HEK293 (cell line): ENCODE results near the gene HOXB4.

Source experiments
- EGR2 ChIP-seq: fragments of 450-650 bp; formaldehyde crosslinking; IDR thresholded peaks from 2 replicates; pipeline ENCODE4 v1.5.1; 2016; ENCODE audit warnings: low read depth, missing biosample characterization, missing genetic modification characterization
- FEZF1 ChIP-seq: fragments of 450-650 bp; formaldehyde crosslinking; IDR thresholded peaks from 2 replicates; pipeline ENCODE4 v1.5.1; 2016; ENCODE audit warnings: missing biosample characterization, missing genetic modification characterization
- KLF1 ChIP-seq: fragments of 450-650 bp; formaldehyde crosslinking; IDR thresholded peaks from 2 replicates; pipeline ENCODE4 v1.5.1; 2016; ENCODE audit warnings: missing biosample characterization, missing genetic modification characterization
- KLF9 ChIP-seq: fragments of 450-650 bp; formaldehyde crosslinking; IDR thresholded peaks from 2 replicates; pipeline ENCODE4 v1.5.1; 2016; ENCODE audit warnings: missing biosample characterization, missing genetic modification characterization, low read depth
- MYNN ChIP-seq: fragments of 450-650 bp; formaldehyde crosslinking; IDR thresholded peaks from 2 replicates; pipeline ENCODE4 v1.5.1; 2016; ENCODE audit warnings: missing biosample characterization, missing genetic modification characterization, borderline replicate concordance
- SP3 ChIP-seq: fragments of 450-650 bp; formaldehyde crosslinking; IDR thresholded peaks from 2 replicates; pipeline ENCODE4 v1.5.1; 2016; ENCODE audit warnings: missing biosample characterization, missing genetic modification characterization
- ZBTB20 ChIP-seq: fragments of 450-650 bp; formaldehyde crosslinking; IDR thresholded peaks from 2 replicates; pipeline ENCODE4 v1.5.1; 2016; ENCODE audit warnings: missing biosample characterization, missing genetic modification characterization
- ZBTB8A ChIP-seq: fragments of 450-650 bp; formaldehyde crosslinking; IDR thresholded peaks from 2 replicates; pipeline ENCODE4 v1.5.1; 2016; ENCODE audit warnings: missing biosample characterization, missing genetic modification characterization
- ZFP41 ChIP-seq: fragments of 450-650 bp; formaldehyde crosslinking; IDR thresholded peaks from 2 replicates; pipeline ENCODE4 v1.5.1; 2016; ENCODE audit warnings: missing biosample characterization, missing genetic modification characterization, borderline replicate concordance
- ZNF112 ChIP-seq: fragments of 450-650 bp; formaldehyde crosslinking; IDR thresholded peaks from 2 replicates; pipeline ENCODE4 v1.5.0; 2017; ENCODE audit warnings: missing biosample characterization, missing genetic modification characterization
- ZNF114 ChIP-seq: fragments of 450-650 bp; formaldehyde crosslinking; IDR thresholded peaks from 2 replicates; pipeline ENCODE4 v1.5.0; 2017; ENCODE audit warnings: missing biosample characterization, missing genetic modification characterization
- ZNF132 ChIP-seq: fragments of 450-650 bp; formaldehyde crosslinking; IDR thresholded peaks from 2 replicates; pipeline ENCODE4 v1.5.1; 2017; ENCODE audit warnings: missing biosample characterization, missing genetic modification characterization, borderline replicate concordance
- ZNF18 ChIP-seq: fragments of 450-650 bp; formaldehyde crosslinking; IDR thresholded peaks from 2 replicates; pipeline ENCODE4 v1.5.1; 2016; ENCODE audit warnings: missing biosample characterization, missing genetic modification characterization
- ZNF19 ChIP-seq: fragments of 450-650 bp; formaldehyde crosslinking; IDR thresholded peaks from 2 replicates; pipeline ENCODE4; 2016; ENCODE audit warnings: missing biosample characterization, missing genetic modification characterization, low read depth
- ZNF266 ChIP-seq: fragments of 450-650 bp; formaldehyde crosslinking; IDR thresholded peaks from 2 replicates; pipeline ENCODE4 v1.5.1; 2016; ENCODE audit warnings: missing biosample characterization, missing genetic modification characterization, low read depth
- ZNF362 ChIP-seq: fragments of 450-650 bp; formaldehyde crosslinking; IDR thresholded peaks from 2 replicates; pipeline ENCODE4 v1.5.1; 2016; ENCODE audit warnings: missing biosample characterization, missing genetic modification characterization
- ZNF398 ChIP-seq: fragments of 450-650 bp; formaldehyde crosslinking; IDR thresholded peaks from 2 replicates; pipeline ENCODE4 v1.5.1; 2017; ENCODE audit warnings: missing biosample characterization, missing genetic modification characterization
- ZNF426 ChIP-seq: fragments of 450-650 bp; formaldehyde crosslinking; IDR thresholded peaks from 2 replicates; pipeline ENCODE4 v1.5.1; 2017; ENCODE audit warnings: missing biosample characterization, missing genetic modification characterization, mild to moderate bottlenecking, inconsistent platforms, moderate library complexity
- ZNF530 ChIP-seq: fragments of 450-650 bp; formaldehyde crosslinking; IDR thresholded peaks from 2 replicates; pipeline ENCODE4 v1.5.1; 2016; ENCODE audit warnings: low read depth, missing biosample characterization, missing genetic modification characterization
- ZNF561 ChIP-seq: fragments of 450-650 bp; IDR thresholded peaks from 2 replicates; pipeline ENCODE4 v1.5.1; 2018; ENCODE audit warnings: missing biosample characterization, missing genetic modification characterization, borderline replicate concordance
- ZNF610 ChIP-seq: fragments of 450-650 bp; formaldehyde crosslinking; IDR thresholded peaks from 2 replicates; pipeline ENCODE4 v1.5.1; 2016; ENCODE audit warnings: missing biosample characterization, missing genetic modification characterization, borderline replicate concordance
- ZNF626 ChIP-seq: fragments of 450-650 bp; sonication (Bioruptor Pico); formaldehyde crosslinking; IDR thresholded peaks from 2 replicates; pipeline ENCODE4 v1.5.1; 2018; ENCODE audit warnings: missing biosample characterization, missing genetic modification characterization, inconsistent platforms
- ZNF654 ChIP-seq: fragments of 450-650 bp; formaldehyde crosslinking; IDR thresholded peaks from 2 replicates; pipeline ENCODE4 v1.5.1; 2016; ENCODE audit warnings: low read depth, missing biosample characterization, missing genetic modification characterization
- ZNF701 ChIP-seq: fragments of 450-650 bp; formaldehyde crosslinking; IDR thresholded peaks from 2 replicates; pipeline ENCODE4 v1.5.1; 2016; ENCODE audit warnings: missing biosample characterization, missing genetic modification characterization
- ZNF777 ChIP-seq: fragments of 450-650 bp; formaldehyde crosslinking; IDR thresholded peaks from 2 replicates; pipeline ENCODE4 v1.5.1; 2017; ENCODE audit warnings: missing biosample characterization, missing genetic modification characterization, borderline replicate concordance
- ZNF791 ChIP-seq: fragments of 450-650 bp; formaldehyde crosslinking; IDR thresholded peaks from 2 replicates; pipeline ENCODE4 v1.5.1; 2016; ENCODE audit warnings: missing biosample characterization, missing genetic modification characterization
- ZNF792 ChIP-seq: fragments of 450-650 bp; formaldehyde crosslinking; IDR thresholded peaks from 2 replicates; pipeline ENCODE4 v1.5.1; 2016; ENCODE audit warnings: missing biosample characterization, missing genetic modification characterization
- ZNF830 ChIP-seq: fragments of 450-650 bp; IDR thresholded peaks from 2 replicates; pipeline ENCODE4 v1.5.0; 2018; ENCODE audit warnings: missing biosample characterization, missing genetic modification characterization, low read depth, mild to moderate bottlenecking, moderate library complexity
- TF ChIP-seq, protein P1 (sequence below): fragments of 450-650 bp; formaldehyde crosslinking; IDR thresholded peaks from 2 replicates; pipeline ENCODE4 v1.5.1; 2017; ENCODE audit warnings: missing biosample characterization, mild to moderate bottlenecking, missing genetic modification characterization, moderate library complexity
- TF ChIP-seq, protein P2 (sequence below): fragments of 450-650 bp; IDR thresholded peaks from 2 replicates; pipeline ENCODE4 v1.5.1; 2018; ENCODE audit warnings: missing biosample characterization, mild to moderate bottlenecking, missing genetic modification characterization
- TF ChIP-seq, protein P3 (sequence below): fragments of 450-650 bp; formaldehyde crosslinking; IDR thresholded peaks from 2 replicates; pipeline ENCODE4 v1.5.1; 2016; ENCODE audit warnings: missing biosample characterization, missing genetic modification characterization

HOXB4 gene

GRCh38 chr17:48561884-48562810 is 16.0 kb downstream of the HOXB4 start (continued):
- TF ChIP-seq ZNF18 (tag by site-specific recombination) (peak; percentile 73), ZNF266 (no peak), KLF9 (tag by site-specific recombination) (no peak), MYNN (tag by site-specific recombination) (no peak), FEZF1 (tag by site-specific recombination) (peak; percentile 97), ZNF426 (tag by site-specific recombination) (no peak), ZNF19 (tag by site-specific recombination) (no peak), ZNF830 (no peak), ZBTB20 (no peak), ZNF398 (tag by site-specific recombination) (peak; percentile 58), KLF1 (no peak), ZNF626 (tag by site-specific recombination) (no peak), ZNF777 (no peak), ZNF112 (tag by site-specific recombination) (no peak), ZFP41 (tag by site-specific recombination) (no peak), ZNF610 (tag by site-specific recombination) (no peak), ZNF132 (tag by site-specific recombination) (no peak), ZNF561 (tag by site-specific recombination) (peak; percentile 75; the same call in 1 of the 2 replicates), ZNF530 (tag by site-specific recombination) (no peak), ZNF792 (no peak), ZNF114 (tag by site-specific recombination) (no peak), ZBTB8A (tag by site-specific recombination) (peak; percentile 74), SP3 (no peak), ZNF701 (tag by site-specific recombination) (no peak), ZNF362 (tag by site-specific recombination) (no peak), ZNF791 (tag by site-specific recombination) (no peak), EGR2 (tag by site-specific recombination) (peak; percentile 23; the same call in 1 of the 2 replicates), ZNF654 (tag by site-specific recombination) (no peak)
- TF ChIP-seq, protein P1, sequence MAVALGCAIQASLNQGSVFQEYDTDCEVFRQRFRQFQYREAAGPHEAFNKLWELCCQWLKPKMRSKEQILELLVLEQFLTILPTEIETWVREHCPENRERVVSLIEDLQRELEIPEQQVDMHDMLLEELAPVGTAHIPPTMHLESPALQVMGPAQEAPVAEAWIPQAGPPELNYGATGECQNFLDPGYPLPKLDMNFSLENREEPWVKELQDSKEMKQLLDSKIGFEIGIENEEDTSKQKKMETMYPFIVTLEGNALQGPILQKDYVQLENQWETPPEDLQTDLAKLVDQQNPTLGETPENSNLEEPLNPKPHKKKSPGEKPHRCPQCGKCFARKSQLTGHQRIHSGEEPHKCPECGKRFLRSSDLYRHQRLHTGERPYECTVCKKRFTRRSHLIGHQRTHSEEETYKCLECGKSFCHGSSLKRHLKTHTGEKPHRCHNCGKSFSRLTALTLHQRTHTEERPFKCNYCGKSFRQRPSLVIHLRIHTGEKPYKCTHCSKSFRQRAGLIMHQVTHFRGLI (tag by site-specific recombination) = peak; percentile 48; the same call in 1 of the 2 replicates
- TF ChIP-seq, protein P2, sequence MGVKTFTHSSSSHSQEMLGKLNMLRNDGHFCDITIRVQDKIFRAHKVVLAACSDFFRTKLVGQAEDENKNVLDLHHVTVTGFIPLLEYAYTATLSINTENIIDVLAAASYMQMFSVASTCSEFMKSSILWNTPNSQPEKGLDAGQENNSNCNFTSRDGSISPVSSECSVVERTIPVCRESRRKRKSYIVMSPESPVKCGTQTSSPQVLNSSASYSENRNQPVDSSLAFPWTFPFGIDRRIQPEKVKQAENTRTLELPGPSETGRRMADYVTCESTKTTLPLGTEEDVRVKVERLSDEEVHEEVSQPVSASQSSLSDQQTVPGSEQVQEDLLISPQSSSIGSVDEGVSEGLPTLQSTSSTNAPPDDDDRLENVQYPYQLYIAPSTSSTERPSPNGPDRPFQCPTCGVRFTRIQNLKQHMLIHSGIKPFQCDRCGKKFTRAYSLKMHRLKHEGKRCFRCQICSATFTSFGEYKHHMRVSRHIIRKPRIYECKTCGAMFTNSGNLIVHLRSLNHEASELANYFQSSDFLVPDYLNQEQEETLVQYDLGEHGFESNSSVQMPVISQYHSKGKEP = peak; percentile 99
- TF ChIP-seq, protein P3, sequence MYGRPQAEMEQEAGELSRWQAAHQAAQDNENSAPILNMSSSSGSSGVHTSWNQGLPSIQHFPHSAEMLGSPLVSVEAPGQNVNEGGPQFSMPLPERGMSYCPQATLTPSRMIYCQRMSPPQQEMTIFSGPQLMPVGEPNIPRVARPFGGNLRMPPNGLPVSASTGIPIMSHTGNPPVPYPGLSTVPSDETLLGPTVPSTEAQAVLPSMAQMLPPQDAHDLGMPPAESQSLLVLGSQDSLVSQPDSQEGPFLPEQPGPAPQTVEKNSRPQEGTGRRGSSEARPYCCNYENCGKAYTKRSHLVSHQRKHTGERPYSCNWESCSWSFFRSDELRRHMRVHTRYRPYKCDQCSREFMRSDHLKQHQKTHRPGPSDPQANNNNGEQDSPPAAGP = no peak
